Retina (tissue), 1 donor: ENCODE results near the gene PNKP.

ENCODE experiments used
- DNase-seq: peaks from one replicate; pipeline ENCODE4 v3.0.0-alpha.2; 2016

The PNKP gene

GRCh38 chr19:49889687-49890348 lies 22.4 kb upstream of the PNKP start:
- DNase-seq: peak; percentile 96

- DNase-seq: no peak
Measured at GRCh38 chr19:49889038-49889686, 21.8 kb upstream of the PNKP start.

DNA sequence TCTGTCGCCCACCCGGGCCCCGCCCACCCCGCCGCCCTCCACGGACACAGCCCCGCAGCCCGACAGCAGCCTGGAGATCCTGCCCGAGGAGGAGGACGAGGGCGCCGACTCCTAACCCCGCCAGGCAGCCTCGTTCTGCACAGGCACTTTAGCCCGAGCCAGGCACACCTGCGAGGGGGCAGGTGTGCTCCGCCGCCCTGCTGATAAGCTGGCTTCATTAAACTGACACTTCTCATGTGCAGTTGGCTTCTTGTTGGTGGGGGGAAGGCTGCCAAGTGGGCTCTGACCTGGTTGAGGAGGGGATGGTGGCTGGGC lies 21.1 kb upstream of the PNKP start:
- no peak for DNase-seq

- no peak for DNase-seq
Measured at GRCh38 chr19:49887665-49888509, 20.5 kb upstream of the PNKP start.

GRCh38 chr19:49887037-49887664 lies 19.8 kb upstream of the PNKP start:
- no peak for DNase-seq

- DNase-seq: no peak
Measured at GRCh38 chr19:49884760-49885159, 17.4 kb upstream of the PNKP start.

GRCh38 chr19:49884109-49884508 lies 16.7 kb upstream of the PNKP start:
- DNase-seq: no peak

DNA sequence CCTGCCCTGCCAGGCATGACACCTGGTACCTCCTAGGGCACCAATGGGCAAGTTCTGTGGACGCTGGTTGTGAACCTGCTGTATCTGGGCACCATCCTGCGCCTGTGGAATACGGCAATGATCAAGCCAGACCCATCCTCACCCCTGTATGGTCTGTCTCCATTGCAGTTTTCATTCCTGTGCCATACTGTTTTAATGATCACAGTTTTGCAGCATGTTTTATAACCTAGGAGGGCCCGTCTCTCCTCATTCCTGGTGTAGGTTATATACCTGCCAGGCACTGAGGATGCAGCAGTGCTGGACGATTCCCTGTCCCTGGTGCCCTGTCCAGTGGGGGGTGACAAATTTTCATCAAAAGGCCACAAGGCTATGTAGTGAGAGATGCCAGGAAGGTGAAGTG lies 15.7 kb upstream of the PNKP start:
- DNase-seq: no peak

DNA sequence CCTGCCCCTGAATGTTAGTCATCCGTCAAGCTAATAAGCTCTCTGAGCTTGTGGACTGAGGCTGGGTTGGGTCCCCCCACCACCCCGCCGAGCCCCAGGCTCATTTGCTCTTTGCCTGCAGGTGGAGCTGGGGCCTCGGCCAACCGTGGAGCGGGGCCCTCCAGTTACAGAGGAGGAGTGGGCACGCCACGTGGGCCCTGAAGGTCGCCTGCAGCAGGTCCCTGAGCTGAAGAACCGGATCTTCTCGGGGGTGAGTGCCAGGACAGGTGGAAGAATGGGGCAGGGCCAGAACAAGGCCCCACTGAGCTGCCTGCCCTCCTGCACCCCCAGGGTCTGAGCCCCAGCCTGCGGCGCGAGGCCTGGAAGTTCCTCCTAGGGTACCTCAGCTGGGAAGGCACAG lies 15.3 kb upstream of the PNKP start:
- DNase-seq: no peak

DNA sequence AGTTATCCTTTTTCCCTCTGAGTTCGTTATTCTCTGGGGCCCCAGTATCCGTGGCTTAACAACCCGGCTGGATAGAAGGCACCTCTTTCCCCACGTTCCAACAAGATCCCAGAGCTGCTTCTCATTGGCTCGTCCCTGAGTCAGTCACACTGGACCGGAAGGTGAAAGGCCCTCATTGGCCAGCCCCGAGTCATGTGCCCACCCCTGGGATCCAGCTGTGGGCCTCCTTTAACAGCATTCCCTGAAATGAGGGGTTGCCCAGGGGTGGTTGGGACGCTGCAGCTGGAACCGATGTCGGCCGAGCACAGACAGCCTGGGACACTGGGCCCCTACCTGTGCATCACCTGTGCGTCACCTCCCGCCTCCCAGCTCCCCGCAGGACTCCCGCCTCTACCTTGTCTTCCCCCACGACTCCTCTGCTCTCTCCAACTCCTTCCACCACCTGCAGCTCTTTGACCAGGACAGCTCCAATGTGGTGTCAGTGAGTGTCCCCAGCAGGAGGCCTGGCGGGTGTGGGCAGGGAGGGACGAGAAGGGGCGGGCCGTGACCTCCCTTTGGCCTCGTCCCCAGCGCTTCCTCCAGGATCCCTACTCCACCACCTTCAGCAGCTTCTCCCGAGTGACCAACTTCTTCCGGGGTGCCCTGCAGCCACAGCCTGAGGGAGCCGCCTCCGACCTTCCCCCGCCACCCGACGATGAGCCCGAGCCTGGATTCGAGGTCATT lies 14.5 kb upstream of the PNKP start:
- DNase-seq: no peak

- no peak for DNase-seq
Measured at GRCh38 chr19:49881186-49881585, 13.8 kb upstream of the PNKP start.

GRCh38 chr19:49880162-49880869 lies 12.9 kb upstream of the PNKP start:
- no peak for DNase-seq

DNA sequence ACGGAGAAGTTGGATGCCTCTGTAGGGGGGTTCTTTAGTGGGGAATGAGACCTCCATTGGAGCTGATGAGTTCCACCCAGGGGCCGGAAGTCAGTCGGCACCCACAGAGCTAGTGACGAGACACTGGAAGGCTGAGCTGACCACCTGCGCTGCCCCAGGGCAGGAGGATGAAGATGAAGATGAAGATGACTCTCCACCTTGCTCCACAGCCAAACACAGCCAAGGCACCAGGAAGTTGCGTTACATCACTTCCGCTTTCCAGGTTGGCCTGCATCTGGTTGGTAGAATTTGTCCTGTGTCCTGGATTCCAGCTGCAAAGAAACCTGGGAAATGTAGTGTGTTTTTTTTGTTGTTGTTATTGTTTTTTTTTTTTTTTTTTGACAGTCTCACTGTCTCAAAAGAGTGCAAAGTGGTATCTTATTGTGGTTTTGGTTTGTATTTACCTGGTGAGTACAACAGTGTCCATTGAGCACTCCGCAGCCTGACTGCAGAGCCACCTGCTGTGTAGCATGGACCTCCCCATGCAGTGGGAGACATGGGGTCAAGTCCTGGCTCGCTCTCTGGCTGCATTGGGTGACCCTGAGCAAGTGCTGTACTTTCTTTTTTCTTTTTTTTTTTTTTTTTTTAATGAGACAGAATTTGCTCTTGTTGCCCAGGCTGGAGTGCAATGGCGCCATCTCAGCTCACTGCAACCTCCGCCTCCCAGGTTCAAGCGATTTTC lies 12.0 kb upstream of the PNKP start:
- DNase-seq: no peak

GRCh38 chr19:49878744-49879070 lies 11.3 kb upstream of the PNKP start:
- no peak for DNase-seq

- DNase-seq: no peak
Measured at GRCh38 chr19:49877879-49878743, 10.7 kb upstream of the PNKP start.

GRCh38 chr19:49877020-49877878 lies 9.9 kb upstream of the PNKP start, which contains the start of the genes AKT1S1 and TBC1D17:
Gene AKT1S1, minus strand, starts transcription at chr19:49877355. Its CDS starts 4,060 bp downstream, at chr19:49873295.
Gene TBC1D17, plus strand, starts transcription at chr19:49877702. Its CDS starts 22 bp downstream, at chr19:49877724.
- DNase-seq: peak; percentile 100

GRCh38 chr19:49876422-49877019 lies 9.1 kb upstream of the PNKP start:
- peak; percentile 100 for DNase-seq

DNA sequence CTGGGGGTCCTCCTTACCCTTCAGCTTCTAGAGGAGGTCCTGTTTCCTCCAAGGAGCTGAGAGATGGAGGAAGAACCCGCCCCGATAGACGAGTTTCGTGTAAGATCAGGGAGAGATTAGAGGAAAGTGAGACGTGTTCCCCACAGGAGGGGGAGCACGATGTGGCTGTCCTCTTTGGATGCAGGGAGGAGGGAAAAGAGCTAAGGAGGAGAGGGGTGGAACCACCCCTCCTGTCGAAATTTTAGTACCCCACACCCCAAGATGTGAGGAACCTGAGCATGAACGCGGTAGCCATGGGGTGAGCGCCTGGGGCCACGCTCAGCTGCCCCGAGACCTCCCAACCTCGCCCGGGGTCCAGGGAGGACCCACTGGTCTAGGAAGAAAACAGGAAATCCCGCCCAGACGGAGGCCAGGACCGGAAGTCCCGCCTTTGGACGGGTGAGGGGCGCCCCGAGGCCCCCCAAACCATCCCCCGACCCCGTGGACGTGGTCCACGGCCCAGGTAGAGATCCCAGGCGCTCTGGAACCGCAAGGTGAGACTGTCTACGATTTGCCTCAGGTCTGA lies 8.6 kb upstream of the PNKP start:
- DNase-seq: peak; percentile 92

GRCh38 chr19:49875177-49875576 lies 7.8 kb upstream of the PNKP start:
- DNase-seq: no peak
